ENCODE data around the gene ERBIN. TPM values are rescaled to one million over a fixed set of nuclear protein-coding genes. Genes with fewer than 3 reads are reported as not detected.
"Not testable (repeated sequence)": the region's sequence is repeated elsewhere in the genome, so short reads cannot be mapped to it uniquely, and the experiment has no call there.

The ERBIN gene, protein sequence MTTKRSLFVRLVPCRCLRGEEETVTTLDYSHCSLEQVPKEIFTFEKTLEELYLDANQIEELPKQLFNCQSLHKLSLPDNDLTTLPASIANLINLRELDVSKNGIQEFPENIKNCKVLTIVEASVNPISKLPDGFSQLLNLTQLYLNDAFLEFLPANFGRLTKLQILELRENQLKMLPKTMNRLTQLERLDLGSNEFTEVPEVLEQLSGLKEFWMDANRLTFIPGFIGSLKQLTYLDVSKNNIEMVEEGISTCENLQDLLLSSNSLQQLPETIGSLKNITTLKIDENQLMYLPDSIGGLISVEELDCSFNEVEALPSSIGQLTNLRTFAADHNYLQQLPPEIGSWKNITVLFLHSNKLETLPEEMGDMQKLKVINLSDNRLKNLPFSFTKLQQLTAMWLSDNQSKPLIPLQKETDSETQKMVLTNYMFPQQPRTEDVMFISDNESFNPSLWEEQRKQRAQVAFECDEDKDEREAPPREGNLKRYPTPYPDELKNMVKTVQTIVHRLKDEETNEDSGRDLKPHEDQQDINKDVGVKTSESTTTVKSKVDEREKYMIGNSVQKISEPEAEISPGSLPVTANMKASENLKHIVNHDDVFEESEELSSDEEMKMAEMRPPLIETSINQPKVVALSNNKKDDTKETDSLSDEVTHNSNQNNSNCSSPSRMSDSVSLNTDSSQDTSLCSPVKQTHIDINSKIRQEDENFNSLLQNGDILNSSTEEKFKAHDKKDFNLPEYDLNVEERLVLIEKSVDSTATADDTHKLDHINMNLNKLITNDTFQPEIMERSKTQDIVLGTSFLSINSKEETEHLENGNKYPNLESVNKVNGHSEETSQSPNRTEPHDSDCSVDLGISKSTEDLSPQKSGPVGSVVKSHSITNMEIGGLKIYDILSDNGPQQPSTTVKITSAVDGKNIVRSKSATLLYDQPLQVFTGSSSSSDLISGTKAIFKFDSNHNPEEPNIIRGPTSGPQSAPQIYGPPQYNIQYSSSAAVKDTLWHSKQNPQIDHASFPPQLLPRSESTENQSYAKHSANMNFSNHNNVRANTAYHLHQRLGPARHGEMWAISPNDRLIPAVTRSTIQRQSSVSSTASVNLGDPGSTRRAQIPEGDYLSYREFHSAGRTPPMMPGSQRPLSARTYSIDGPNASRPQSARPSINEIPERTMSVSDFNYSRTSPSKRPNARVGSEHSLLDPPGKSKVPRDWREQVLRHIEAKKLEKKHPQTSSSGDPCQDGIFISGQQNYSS (N-terminal part only)
- polyA plus RNA-seq (2013, experiment 1 of 2) = 49.1 TPM
- 47.5 TPM for polyA plus RNA-seq (2013, experiment 2 of 2)

DNA sequence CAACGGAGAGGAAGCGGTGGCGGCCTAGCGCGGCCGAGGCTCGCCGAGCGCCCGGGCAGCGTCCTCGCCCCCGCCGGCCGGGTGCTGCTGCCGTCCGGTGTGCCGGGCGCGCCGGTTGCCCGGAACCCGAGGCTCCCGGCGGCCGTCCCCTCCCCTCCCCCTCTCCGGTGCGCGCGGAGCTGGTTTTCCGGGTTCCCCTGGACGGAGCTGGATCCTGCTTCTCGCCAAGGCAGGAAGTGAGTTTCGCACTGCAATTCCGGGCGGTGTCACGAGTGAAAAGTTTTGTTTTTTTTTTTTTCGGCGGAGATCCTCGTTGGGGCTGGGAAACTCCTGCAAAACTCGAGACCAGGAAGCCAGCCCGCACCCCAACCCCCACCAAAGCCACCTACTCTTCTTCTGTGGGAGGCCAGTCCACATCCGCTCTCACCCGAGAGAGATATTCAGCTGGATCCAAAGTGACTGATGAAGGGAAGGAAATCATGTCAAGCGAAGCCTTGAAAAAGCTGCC, at the start of gene ERBIN:
Gene ERBIN, plus strand, starts transcription at position 300 of the 508 bp plus-strand sequence. CDS start 66,144 bp downstream, outside the sequence.
- Histone ChIP-seq H2AK5ac (ENCODE audit: low read length, severe bottlenecking) (peak within 1 kb of the TSS; percentile 44), H3K27ac (ENCODE audit: low read length, poor library complexity, severe bottlenecking) (peak within 1 kb of the TSS; percentile 100), H2AFZ (ENCODE audit: low read depth, low read length) (peak within 1 kb of the TSS; percentile 29), H3K14ac (ENCODE audit: low read length in 2 of 2) (peak within 1 kb of the TSS in 1 of 2 experiments; percentile 98), H2BK12ac (ENCODE audit: low read length in 2 of 2) (peak within 1 kb of the TSS in 1 of 2 experiments; percentile 59), H3K9me3 (ENCODE audit: control insufficient read depth, low read length) (no peaks in the 10 kb centered on the region), H3K23ac (ENCODE audit: low read length in 2 of 2) (peak within 1 kb of the TSS; percentile 88 to 97), H3K18ac (ENCODE audit: low read depth in 1 of 2, low read length in 2 of 2) (peak within 1 kb of the TSS; percentile 99 to 100), H4K91ac (ENCODE audit: low read length) (peak within 1 kb of the TSS; percentile 100), H3K9ac (ENCODE audit: low read length) (peak within 1 kb of the TSS; percentile 100), H2BK5ac (ENCODE audit: low read depth, low read length, poor library complexity, severe bottlenecking) (peak within 1 kb of the TSS; percentile 98), H3K36me3 (ENCODE audit: control insufficient read depth in 1 of 2, insufficient read depth in 2 of 2, low read depth in 1 of 2, low read length in 2 of 2) (peaks cover 0 to 5% of the 10 kb centered on the region in 2 experiments), H2BK15ac (ENCODE audit: low read depth, poor library complexity, severe bottlenecking) (peak within 1 kb of the TSS; percentile 96), H2BK120ac (ENCODE audit: low read depth, low read length) (peak within 1 kb of the TSS; percentile 96), H3K27me3 (ENCODE audit: control insufficient read depth in 1 of 2, insufficient read depth in 1 of 2, low read length in 2 of 2) (no peaks in the 10 kb centered on the region), H4K8ac (ENCODE audit: low read length) (peak within 1 kb of the TSS; percentile 96), H3K4me3 (ENCODE audit: insufficient read depth in 1 of 2, low read depth in 1 of 2, low read length in 2 of 2) (peak within 1 kb of the TSS; percentile 94 to 97), H3K4me2 (ENCODE audit: low read length, poor library complexity, severe bottlenecking) (peak within 1 kb of the TSS; percentile 72), H3K4ac (ENCODE audit: low read depth in 1 of 2, low read length in 2 of 2) (peak within 1 kb of the TSS; percentile 98 to 100), H3K4me1 (ENCODE audit: control insufficient read depth, insufficient read depth, low read depth, low read length) (peaks cover 6% of the 10 kb centered on the region), H3K79me1 (replicated peaks; ENCODE audit: low read length, poor library complexity, severe bottlenecking) (no peaks in the 10 kb centered on the region)
- 2% methylated on average over 25 of the region's 45 CpGs for WGBS
- DNase-seq = peak; percentile 93

DNA sequence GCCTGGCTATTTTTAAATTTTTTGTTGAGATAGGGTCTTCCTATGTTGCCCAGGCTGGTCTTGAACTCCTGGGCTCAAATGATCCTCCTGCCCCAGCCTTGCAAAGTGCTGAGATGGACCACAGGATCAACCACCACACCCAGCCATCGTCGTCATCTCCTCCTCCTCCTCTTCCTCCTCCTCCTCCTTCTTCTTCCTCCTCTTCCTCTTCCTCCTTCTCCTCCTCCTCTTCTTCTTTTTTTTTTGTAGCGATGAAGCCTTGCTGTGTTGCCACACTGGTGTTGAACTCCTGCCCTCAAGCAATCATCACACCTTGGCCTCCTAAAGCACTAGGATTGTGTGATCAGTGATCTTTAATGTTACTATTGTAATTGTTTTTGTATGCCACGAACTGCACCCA, 49.4 kb upstream of the ERBIN start:
- WGBS = 95% methylated on average over 2 of the region's 4 CpGs

DNA sequence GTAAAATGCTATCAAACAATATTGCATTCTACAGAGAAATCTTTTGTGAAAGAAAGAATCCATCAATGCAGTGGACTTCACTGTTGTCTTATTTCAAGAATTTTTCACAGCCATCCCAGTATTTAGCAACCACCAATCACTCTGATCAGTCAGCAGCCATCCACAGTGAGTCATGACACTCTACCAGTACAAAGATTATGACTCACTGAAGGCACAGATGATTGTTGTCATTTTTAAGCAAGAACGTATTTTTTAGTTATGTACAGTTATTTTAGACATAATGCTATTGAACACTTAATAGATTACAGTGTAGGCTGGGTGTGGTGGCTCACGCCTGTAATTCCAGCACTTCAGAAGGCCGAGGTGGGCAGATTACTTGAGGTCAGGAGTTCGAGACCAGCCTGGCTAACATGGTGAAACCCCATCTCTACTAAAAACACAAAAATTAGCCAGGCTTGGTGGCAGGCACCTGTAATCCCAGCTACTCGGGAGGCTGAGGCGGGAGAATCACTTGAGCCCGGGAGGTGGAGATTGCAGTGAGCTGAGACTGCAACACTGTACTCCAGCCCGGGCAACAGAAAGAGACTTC, 46.6 kb upstream of the ERBIN start:
- not testable (repeated sequence) for H3K14ac ChIP-seq (ENCODE audit: low read length in 2 of 2); H3K4me3 ChIP-seq (ENCODE audit: insufficient read depth in 1 of 2, low read depth in 1 of 2, low read length in 2 of 2); H2BK15ac ChIP-seq (ENCODE audit: low read depth, poor library complexity, severe bottlenecking); H2BK120ac ChIP-seq (ENCODE audit: low read depth, low read length); H3K4me2 ChIP-seq (ENCODE audit: low read length, poor library complexity, severe bottlenecking); H3K18ac ChIP-seq (ENCODE audit: low read depth in 1 of 2, low read length in 2 of 2); H3K23ac ChIP-seq (ENCODE audit: low read length in 2 of 2); H3K4ac ChIP-seq (ENCODE audit: low read depth in 1 of 2, low read length in 2 of 2); H2BK5ac ChIP-seq (ENCODE audit: low read depth, low read length, poor library complexity, severe bottlenecking); H4K8ac ChIP-seq (ENCODE audit: low read length); H3K79me1 ChIP-seq (replicated peaks; ENCODE audit: low read length, poor library complexity, severe bottlenecking); H3K4me1 ChIP-seq (ENCODE audit: control insufficient read depth, insufficient read depth, low read depth, low read length); H3K27ac ChIP-seq (ENCODE audit: low read length, poor library complexity, severe bottlenecking); H2BK12ac ChIP-seq (ENCODE audit: low read length in 2 of 2); H2AFZ ChIP-seq (ENCODE audit: low read depth, low read length); H3K9ac ChIP-seq (ENCODE audit: low read length); H3K27me3 ChIP-seq (ENCODE audit: control insufficient read depth in 1 of 2, insufficient read depth in 1 of 2, low read length in 2 of 2); H3K36me3 ChIP-seq (ENCODE audit: control insufficient read depth in 1 of 2, insufficient read depth in 2 of 2, low read depth in 1 of 2, low read length in 2 of 2); H2AK5ac ChIP-seq (ENCODE audit: low read length, severe bottlenecking); H4K91ac ChIP-seq (ENCODE audit: low read length)
- peaks cover 17% of the 10 kb centered on the region for H3K9me3 ChIP-seq (ENCODE audit: control insufficient read depth, low read length)
- 44% methylated on average over 5 of the region's 8 CpGs for WGBS
- peak; percentile 76 for DNase-seq

More for the DNA sequence above, 49.4 kb upstream of the ERBIN start:
- H3K36me3 ChIP-seq (ENCODE audit: control insufficient read depth in 1 of 2, insufficient read depth in 2 of 2, low read depth in 1 of 2, low read length in 2 of 2) = no peaks in the 10 kb centered on the region
- H3K27me3 ChIP-seq (ENCODE audit: control insufficient read depth in 1 of 2, insufficient read depth in 1 of 2, low read length in 2 of 2) = no peaks in the 10 kb centered on the region
- no peak overlapping the region for H3K4ac ChIP-seq (ENCODE audit: low read depth in 1 of 2, low read length in 2 of 2)
- H3K9me3 ChIP-seq (ENCODE audit: control insufficient read depth, low read length) = peaks cover 12% of the 10 kb centered on the region
- no peak overlapping the region for H2AK5ac ChIP-seq (ENCODE audit: low read length, severe bottlenecking)
- no peak overlapping the region for H2BK15ac ChIP-seq (ENCODE audit: low read depth, poor library complexity, severe bottlenecking)
- H3K4me2 ChIP-seq (ENCODE audit: low read length, poor library complexity, severe bottlenecking) = no peak overlapping the region
- H3K4me3 ChIP-seq (ENCODE audit: insufficient read depth in 1 of 2, low read depth in 1 of 2, low read length in 2 of 2) = no peak overlapping the region
- H2BK120ac ChIP-seq (ENCODE audit: low read depth, low read length) = no peak overlapping the region
- no peak overlapping the region for H2BK5ac ChIP-seq (ENCODE audit: low read depth, low read length, poor library complexity, severe bottlenecking)
- no peak overlapping the region for H4K8ac ChIP-seq (ENCODE audit: low read length)
- H3K27ac ChIP-seq (ENCODE audit: low read length, poor library complexity, severe bottlenecking) = no peak overlapping the region
- H2BK12ac ChIP-seq (ENCODE audit: low read length in 2 of 2) = no peak overlapping the region
- H3K79me1 ChIP-seq (replicated peaks; ENCODE audit: low read length, poor library complexity, severe bottlenecking) = no peaks in the 10 kb centered on the region
- H2AFZ ChIP-seq (ENCODE audit: low read depth, low read length) = no peak overlapping the region
- H3K9ac ChIP-seq (ENCODE audit: low read length) = no peak overlapping the region
- no peak overlapping the region for H3K23ac ChIP-seq (ENCODE audit: low read length in 2 of 2)
- DNase-seq = no peak
- no peak overlapping the region for H3K18ac ChIP-seq (ENCODE audit: low read depth in 1 of 2, low read length in 2 of 2)
- H3K14ac ChIP-seq (ENCODE audit: low read length in 2 of 2) = no peak overlapping the region
- no peaks in the 10 kb centered on the region for H3K4me1 ChIP-seq (ENCODE audit: control insufficient read depth, insufficient read depth, low read depth, low read length)
- no peak overlapping the region for H4K91ac ChIP-seq (ENCODE audit: low read length)

Data from mesenchymal stem cell (in vitro differentiated cells and primary cell).